ENCODE measurements around the gene PLA2G12B.

PLA2G12B gene

GRCh38 chr10:72895236-72895850 is 59.3 kb downstream of the PLA2G12B start:
- no peak for DNase-seq (ENCODE audit: low spot score)
- ChIA-PET CTCF (interaction anchor here (0.6 kb wide), 2 partner anchors 26 to 126 kb away, joined by 3 to 4 read pairs; no protein-coding TSS in a partner anchor), POLR2A (ENCODE audit: low non-redundant PET) (no interaction called here)
- no peak for TF ChIP-seq CTCF (conservative IDR thresholded peaks at IDR 0.05; ENCODE audit: low read depth)
- no peak overlapping the region for H3K27ac ChIP-seq

- POLR2A ChIA-PET (ENCODE audit: low non-redundant PET), result no interaction called here
- H3K27ac ChIP-seq, result no peak within 1 kb of the TSS
- CTCF ChIA-PET, result interaction anchor here (0.6 to 0.7 kb wide), 2 partner anchors 47 to 89 kb away, joined by 3 to 4 read pairs; no protein-coding TSS in a partner anchor
- no peak for DNase-seq (ENCODE audit: low spot score)
- no peak for TF ChIP-seq CTCF (conservative IDR thresholded peaks at IDR 0.05; ENCODE audit: low read depth)
Observed at GRCh38 chr10:72893136-72893798, 61.3 kb downstream of the PLA2G12B start, which contains the start of gene OIT3. Gene OIT3 (plus strand): TSS chr10:72893739. CDS start chr10:72893799, 60 bp downstream.

- H3K27ac ChIP-seq, result no peak overlapping the region
- no peak for TF ChIP-seq CTCF (conservative IDR thresholded peaks at IDR 0.05; ENCODE audit: low read depth)
- POLR2A ChIA-PET (ENCODE audit: low non-redundant PET), result no interaction called here
- no peak for DNase-seq (ENCODE audit: low spot score)
- CTCF ChIA-PET, result no interaction called here
Observed at GRCh38 chr10:72890086-72890485, 64.5 kb downstream of the PLA2G12B start.

GRCh38 chr10:72889391-72889831 is 65.2 kb downstream of the PLA2G12B start:
- peak; percentile 82 for DNase-seq (ENCODE audit: low spot score)
- no peak for TF ChIP-seq CTCF (conservative IDR thresholded peaks at IDR 0.05; ENCODE audit: low read depth)
- ChIA-PET CTCF (no interaction called here), POLR2A (ENCODE audit: low non-redundant PET) (no interaction called here)
- H3K27ac ChIP-seq, result no peak overlapping the region

GRCh38 chr10:72888151-72888638 is 66.4 kb downstream of the PLA2G12B start:
- no peak for TF ChIP-seq CTCF (conservative IDR thresholded peaks at IDR 0.05; ENCODE audit: low read depth)
- no peak overlapping the region for H3K27ac ChIP-seq
- CTCF ChIA-PET, result interaction anchor here (0.5 to 0.7 kb wide), 2 partner anchors 51 to 235 kb away, joined by 3 read pairs; no protein-coding TSS in a partner anchor
- no peak for DNase-seq (ENCODE audit: low spot score)
- POLR2A ChIA-PET (ENCODE audit: low non-redundant PET), result no interaction called here

GRCh38 chr10:72887043-72887442 is 67.6 kb downstream of the PLA2G12B start:
- no peak for TF ChIP-seq CTCF (conservative IDR thresholded peaks at IDR 0.05; ENCODE audit: low read depth)
- POLR2A ChIA-PET (ENCODE audit: low non-redundant PET), result no interaction called here
- no peak for DNase-seq (ENCODE audit: low spot score)
- peak overlapping the region; percentile 71 for H3K27ac ChIP-seq
- CTCF ChIA-PET, result interaction anchor here (0.7 kb wide), 1 partner anchor 171 kb away, joined by 3 read pairs; no protein-coding TSS in a partner anchor
